Inflammatory macrophage treated with lipopolysaccharide for 4 hours (primary cell): Measurements from ENCODE around the gene TCF23.
"Not testable (repeated sequence)": the region's sequence is repeated elsewhere in the genome, so short reads cannot be mapped to it uniquely, and the experiment has no call there.

ENCODE experiments used
- DNase-seq: peaks from one replicate; pipeline ENCODE4 v3.0.0-alpha.2; 2020

Gene TCF23

GRCh38 chr2:27155069-27155520 lies 6.3 kb downstream of the TCF23 start:
- no peak for DNase-seq

GRCh38 chr2:27158468-27158867 lies 9.7 kb downstream of the TCF23 start:
- DNase-seq: no peak

GRCh38 chr2:27159271-27159670 lies 10.5 kb downstream of the TCF23 start:
- DNase-seq: no peak

- DNase-seq: no peak
These were observed 11.4 kb downstream of the TCF23 start for GRCh38 chr2:27160191-27160590.

GRCh38 chr2:27162151-27163121 lies 13.6 kb downstream of the TCF23 start:
- no peak for DNase-seq

- DNase-seq: no peak
These were observed 16.4 kb downstream of the TCF23 start for GRCh38 chr2:27164960-27165763.

- DNase-seq: no peak
These were observed 22.0 kb downstream of the TCF23 start for GRCh38 chr2:27170581-27171337.

GRCh38 chr2:27171351-27171848 lies 22.6 kb downstream of the TCF23 start:
- DNase-seq: no peak

- no peak for DNase-seq
These were observed 25.8 kb downstream of the TCF23 start for GRCh38 chr2:27174638-27175037.

GRCh38 chr2:27175330-27175729 lies 26.5 kb downstream of the TCF23 start:
- no peak for DNase-seq

- not testable (repeated sequence) for DNase-seq
These were observed 27.0 kb downstream of the TCF23 start for GRCh38 chr2:27175781-27176180.

GRCh38 chr2:27177441-27178351 lies 28.9 kb downstream of the TCF23 start:
- DNase-seq: no peak

- no peak for DNase-seq
These were observed 29.7 kb downstream of the TCF23 start for GRCh38 chr2:27178469-27178868.

GRCh38 chr2:27179344-27180000 lies 30.7 kb downstream of the TCF23 start:
- no peak for DNase-seq

GRCh38 chr2:27182346-27182745 lies 33.5 kb downstream of the TCF23 start:
- DNase-seq: no peak

GRCh38 chr2:27184115-27184514 lies 35.3 kb downstream of the TCF23 start:
- DNase-seq: peak; percentile 32

- peak; percentile 82 for DNase-seq
These were observed 36.7 kb downstream of the TCF23 start for GRCh38 chr2:27185331-27186026.

- DNase-seq: no peak
These were observed 38.0 kb downstream of the TCF23 start for GRCh38 chr2:27186613-27187345.

GRCh38 chr2:27189989-27190388 lies 41.2 kb downstream of the TCF23 start:
- no peak for DNase-seq
